ENCODE results near the gene SFTPA2.
"Not testable (repeated sequence)": the region's sequence is repeated elsewhere in the genome, so short reads cannot be mapped to it uniquely, and the experiment has no call there.

Gene SFTPA2

DNA sequence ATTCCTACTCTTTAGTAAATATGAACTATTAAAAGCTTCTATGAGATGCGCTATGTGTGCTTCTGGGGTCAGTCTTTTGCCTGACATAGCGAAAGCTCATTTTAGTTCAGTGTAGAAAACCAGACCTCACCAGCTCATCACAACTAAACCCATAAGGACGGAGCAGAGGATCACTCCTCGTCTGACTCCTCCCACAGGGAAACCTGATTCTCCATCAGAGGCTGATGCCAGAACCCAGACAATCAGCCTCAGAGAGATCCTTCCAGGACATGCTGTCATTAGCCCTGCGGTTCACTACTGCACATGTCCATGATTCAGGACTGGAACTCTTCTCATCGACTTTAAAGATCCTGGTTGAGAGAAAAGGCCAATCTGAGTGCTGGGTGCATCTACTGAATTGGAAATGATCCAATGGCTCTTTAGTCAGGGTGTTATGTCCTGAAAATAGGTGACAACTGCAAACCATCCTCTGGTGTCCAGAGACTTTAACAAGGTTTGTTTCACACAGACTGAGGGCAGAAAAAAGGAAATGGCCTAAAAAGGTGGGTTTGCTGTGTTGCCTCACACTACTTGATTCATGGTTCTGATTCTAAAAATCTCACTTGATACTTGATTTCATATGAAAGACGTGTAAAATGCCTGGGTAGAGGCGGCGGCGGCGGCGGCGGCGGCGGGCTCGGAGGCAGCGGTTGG, 48.2 kb downstream of the SFTPA2 start, which contains the start of gene EIF5AL1:
TSS of gene EIF5AL1 (plus strand) at position 643 of the 693 bp plus-strand sequence. CDS start 117 bp downstream, outside the sequence.
- DNase-seq (ENCODE audit: low read depth) = not testable (repeated sequence)

DNA sequence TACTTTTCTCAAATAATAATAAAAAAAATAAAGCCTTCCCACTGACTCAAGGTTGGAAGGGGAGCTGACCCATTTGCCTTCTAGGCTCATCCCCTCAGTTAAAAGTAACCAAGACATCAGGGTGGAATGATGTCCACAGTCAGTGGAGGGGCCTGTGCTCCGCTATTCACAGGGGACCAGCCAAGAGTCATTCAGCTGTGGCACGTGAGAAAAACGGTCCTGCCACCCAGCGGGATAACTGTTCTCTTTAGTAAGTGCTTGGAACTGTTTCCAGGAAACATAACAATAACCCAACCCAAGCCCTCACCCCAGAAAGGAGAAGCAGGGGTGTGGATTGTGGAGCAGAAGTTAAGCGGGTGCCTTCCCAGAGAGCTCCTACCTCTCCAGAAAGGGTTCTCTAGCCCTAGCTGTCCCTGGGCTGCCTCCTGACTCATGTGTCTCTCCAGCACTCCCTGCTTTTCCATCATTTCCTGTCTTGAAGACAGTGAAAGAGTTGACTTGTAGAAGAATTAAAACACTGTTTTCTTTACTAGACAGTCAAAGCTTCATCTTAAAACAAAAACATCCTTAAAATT, 50.2 kb downstream of the SFTPA2 start:
- DNase-seq (ENCODE audit: low read depth) = not testable (repeated sequence)

DNA sequence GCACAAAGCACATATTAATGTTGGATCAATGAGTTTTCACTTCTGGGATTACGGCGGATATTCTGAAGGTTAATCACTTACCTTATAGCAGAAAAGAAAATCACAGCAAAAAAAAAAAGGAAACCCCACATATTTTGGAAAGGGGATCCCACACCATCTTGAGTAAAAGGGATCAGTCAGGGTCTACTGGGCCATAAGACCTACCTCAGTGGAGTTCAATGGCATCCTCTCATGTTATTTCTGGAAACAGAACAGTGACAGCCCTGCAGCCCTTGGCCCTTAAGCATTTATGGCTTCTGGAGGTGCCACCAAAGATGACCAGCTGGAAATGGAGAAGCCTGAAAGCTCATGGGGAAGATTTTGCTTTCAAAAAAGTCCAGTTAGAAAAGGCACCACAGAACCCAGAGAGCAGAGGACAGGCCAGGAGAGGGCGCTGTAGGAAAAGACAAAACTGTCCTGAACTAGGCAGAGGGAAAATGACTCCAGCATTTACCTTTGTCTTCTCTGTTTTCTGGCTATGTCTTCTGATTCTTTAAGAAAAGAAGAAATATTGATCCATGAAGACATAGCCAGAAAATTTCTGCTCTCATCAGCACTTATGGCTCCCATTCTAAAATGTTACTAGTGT, 50.8 kb downstream of the SFTPA2 start:
- DNase-seq (ENCODE audit: low read depth) = not testable (repeated sequence)

DNA sequence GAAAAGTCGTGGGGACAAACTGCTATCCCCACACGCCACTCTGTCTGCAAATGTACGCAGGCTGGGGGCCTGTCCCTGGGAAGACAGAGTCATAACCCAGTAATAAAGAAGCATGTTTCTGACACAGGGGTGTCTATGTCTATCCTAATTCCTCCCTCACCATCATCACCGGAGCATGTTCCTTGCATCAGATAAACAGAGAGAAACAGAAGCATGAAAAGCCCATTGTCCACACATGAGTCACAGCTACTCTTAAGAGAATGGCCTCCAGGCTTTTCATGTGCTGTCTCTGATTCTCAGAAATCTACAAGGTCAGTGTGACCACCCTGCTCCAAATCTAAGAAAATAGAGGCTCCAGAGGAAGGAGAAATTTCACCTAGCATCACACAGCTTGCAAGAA, 52.0 kb downstream of the SFTPA2 start:
- not testable (repeated sequence) for DNase-seq (ENCODE audit: low read depth)

DNA sequence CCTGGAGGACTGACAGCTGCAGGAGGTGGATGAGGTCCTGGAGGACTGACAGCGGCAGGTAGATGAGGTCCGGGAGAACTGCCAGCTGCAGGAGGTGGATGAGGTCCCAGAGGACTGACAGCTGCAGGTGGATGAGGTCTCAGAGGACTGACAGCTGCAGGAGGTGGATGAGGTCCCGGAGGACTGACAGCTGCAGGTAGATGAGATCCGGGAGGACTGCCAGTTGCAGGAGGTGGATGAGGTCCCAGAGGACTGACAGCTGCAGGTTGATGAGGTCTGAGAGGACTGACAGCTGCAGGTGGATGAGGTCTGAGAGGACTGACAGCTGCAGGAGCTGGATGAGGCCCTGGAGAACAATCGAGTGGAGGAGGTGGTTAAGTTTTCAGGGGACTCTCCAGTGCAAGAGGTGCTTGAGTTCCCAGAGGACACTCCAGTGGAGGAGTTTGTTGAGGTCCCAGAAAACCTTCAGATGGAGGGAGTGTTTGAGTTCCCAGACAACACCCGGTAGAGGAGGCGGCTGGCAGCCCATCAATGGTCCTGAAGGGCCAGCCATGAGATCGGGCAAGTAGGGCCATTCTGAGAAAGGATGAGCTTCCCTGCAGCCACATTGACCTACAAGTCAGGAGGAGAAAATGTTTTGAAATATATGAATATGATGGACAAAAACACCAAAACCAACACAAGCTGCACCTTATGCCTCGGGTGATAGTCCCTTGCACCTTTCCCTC, 52.6 kb downstream of the SFTPA2 start:
- no peak for DNase-seq (ENCODE audit: low read depth)

All from iris pigment epithelial cell (primary cell).